Common myeloid progenitor, CD34-positive (primary cell): ENCODE results near the gene SNX33.
"Not testable (repeated sequence)": the region's sequence is repeated elsewhere in the genome, so short reads cannot be mapped to it uniquely, and the experiment has no call there.

Source experiments
- CTCF ChIA-PET: fragments of 350-600 bp; sonication (Branson Sonifier 250); formaldehyde crosslinking; loops from one replicate; lab custom pipeline; 2021; ENCODE audit warnings: antibody characterized with exemption; lab: Charles Lee
- POLR2A ChIA-PET: fragments of 350-600 bp; sonication (Branson Sonifier 250); formaldehyde crosslinking; loops from one replicate; lab custom pipeline; 2021; ENCODE audit warnings: antibody characterized with exemption; lab: Charles Lee
- DNase-seq, 3 donors: peaks; one replicate each; pipeline versions ENCODE4 v3.0.0 to v3.0.0-alpha.2; 2013
- H3K27ac ChIP-seq, 2 experiments: 1 replicate in 1 of 2; 2 replicates in 1 of 2; pipeline ENCODE4 v1.7.0; 2013; ENCODE audit warnings: inconsistent platforms in 2 of 2, low read length in 2 of 2, mild to moderate bottlenecking in 2 of 2, low read depth in 1 of 2, moderate library complexity in 1 of 2; ENCODE audit not compliant: severe bottlenecking in 2 of 2, insufficient read depth in 1 of 2, poor library complexity in 1 of 2
- H3K27me3 ChIP-seq, 5 experiments: replicated peaks in 2 of 5; 1 replicate in 3 of 5; 2 replicates in 2 of 5; pipeline versions ENCODE4 v1.6.1 to v1.7.0; 2013; ENCODE audit warnings: low read length in 4 of 5, mild to moderate bottlenecking in 2 of 5, moderate library complexity in 2 of 5, inconsistent platforms in 1 of 5; ENCODE audit not compliant: insufficient read depth in 5 of 5, control insufficient read depth in 4 of 5
- H3K36me3 ChIP-seq, 4 experiments: 1 replicate in 2 of 4; 2 replicates in 2 of 4; pipeline versions ENCODE4 v1.6.1 to v1.7.0; 2013; ENCODE audit warnings: low read length in 3 of 4, control low read depth in 1 of 4, mild to moderate bottlenecking in 1 of 4; ENCODE audit not compliant: control insufficient read depth in 4 of 4, insufficient read depth in 4 of 4
- H3K4me1 ChIP-seq, 4 experiments: 1 replicate in 3 of 4; 2 replicates in 1 of 4; pipeline versions ENCODE4 v1.6.1 to v1.7.1; 2013; ENCODE audit warnings: low read length in 3 of 4, mild to moderate bottlenecking in 3 of 4, control low read depth in 1 of 4, inconsistent platforms in 1 of 4, moderate library complexity in 1 of 4; ENCODE audit not compliant: control insufficient read depth in 4 of 4, insufficient read depth in 4 of 4; ENCODE audit errors: control extremely low read depth in 1 of 4
- H3K4me3 ChIP-seq, 7 experiments: 1 replicate in 4 of 7; 2 replicates in 3 of 7; pipeline versions ENCODE4 v1.5.1 to v1.7.0; 2013; ENCODE audit warnings: mild to moderate bottlenecking in 7 of 7, low read length in 6 of 7, moderate library complexity in 6 of 7, inconsistent platforms in 2 of 7, low read depth in 2 of 7, control low read depth in 1 of 7; ENCODE audit not compliant: insufficient read depth in 4 of 7, control insufficient read depth in 1 of 7; ENCODE audit errors: extremely low read depth in 1 of 7
- H3K9me3 ChIP-seq, 5 experiments: 1 replicate in 4 of 5; 2 replicates in 1 of 5; pipeline versions ENCODE4 v1.6.1 to v1.7.1; 2013; ENCODE audit warnings: low read length in 4 of 5, mild to moderate bottlenecking in 2 of 5, inconsistent platforms in 1 of 5, low read depth in 1 of 5, moderate library complexity in 1 of 5; ENCODE audit not compliant: control insufficient read depth in 4 of 5, insufficient read depth in 2 of 5; ENCODE audit errors: control extremely low read depth in 1 of 5
- WGBS: methylation state at CpG from one replicate; pipeline ENCODE4 v1.1.5; 2013; ENCODE audit not compliant: insufficient coverage; 5-methylcytosine and 5-hydroxymethylcytosine counted together

The SNX33 gene

DNA sequence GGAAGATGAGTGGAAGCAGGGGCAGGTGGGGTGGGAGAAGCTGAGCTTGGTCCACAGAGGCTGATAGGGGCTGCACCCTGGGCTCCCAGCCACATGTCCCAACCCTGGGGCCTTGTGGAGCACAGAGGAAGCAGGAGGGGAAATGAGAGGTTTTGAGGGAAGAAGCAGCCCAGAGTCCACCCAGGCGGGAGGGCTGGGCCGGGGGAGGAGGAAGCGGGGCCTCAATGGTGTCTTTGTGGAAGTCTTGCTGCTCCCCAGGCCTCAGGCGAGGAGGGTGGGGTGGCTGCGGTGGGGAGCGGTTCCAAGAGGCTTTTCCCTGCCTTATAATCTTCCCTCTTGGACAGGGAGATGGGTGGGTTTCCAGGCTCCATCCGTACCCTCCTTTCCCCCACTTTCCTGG, 51.8 kb downstream of the SNX33 start:
- peaks cover 0 to 38% (median 31%) of the 10 kb centered on the region in 4 experiments for H3K4me1 ChIP-seq
- H3K9me3 ChIP-seq, POLR2A ChIA-PET, H3K4me3 ChIP-seq, H3K36me3 ChIP-seq, H3K27ac ChIP-seq: not testable (repeated sequence)
- CTCF ChIA-PET, result interaction anchor here (1.1 kb wide), 1 partner anchor 9 kb away, joined by 3 read pairs; no protein-coding TSS in a partner anchor
- WGBS, result 4% methylated on average over 4 of the region's 7 CpGs
- peaks cover 0 to 33% (median 12%) of the 10 kb centered on the region in 5 experiments for H3K27me3 ChIP-seq
- DNase-seq, result peak in 1 of 3 donors; percentile 26

DNA sequence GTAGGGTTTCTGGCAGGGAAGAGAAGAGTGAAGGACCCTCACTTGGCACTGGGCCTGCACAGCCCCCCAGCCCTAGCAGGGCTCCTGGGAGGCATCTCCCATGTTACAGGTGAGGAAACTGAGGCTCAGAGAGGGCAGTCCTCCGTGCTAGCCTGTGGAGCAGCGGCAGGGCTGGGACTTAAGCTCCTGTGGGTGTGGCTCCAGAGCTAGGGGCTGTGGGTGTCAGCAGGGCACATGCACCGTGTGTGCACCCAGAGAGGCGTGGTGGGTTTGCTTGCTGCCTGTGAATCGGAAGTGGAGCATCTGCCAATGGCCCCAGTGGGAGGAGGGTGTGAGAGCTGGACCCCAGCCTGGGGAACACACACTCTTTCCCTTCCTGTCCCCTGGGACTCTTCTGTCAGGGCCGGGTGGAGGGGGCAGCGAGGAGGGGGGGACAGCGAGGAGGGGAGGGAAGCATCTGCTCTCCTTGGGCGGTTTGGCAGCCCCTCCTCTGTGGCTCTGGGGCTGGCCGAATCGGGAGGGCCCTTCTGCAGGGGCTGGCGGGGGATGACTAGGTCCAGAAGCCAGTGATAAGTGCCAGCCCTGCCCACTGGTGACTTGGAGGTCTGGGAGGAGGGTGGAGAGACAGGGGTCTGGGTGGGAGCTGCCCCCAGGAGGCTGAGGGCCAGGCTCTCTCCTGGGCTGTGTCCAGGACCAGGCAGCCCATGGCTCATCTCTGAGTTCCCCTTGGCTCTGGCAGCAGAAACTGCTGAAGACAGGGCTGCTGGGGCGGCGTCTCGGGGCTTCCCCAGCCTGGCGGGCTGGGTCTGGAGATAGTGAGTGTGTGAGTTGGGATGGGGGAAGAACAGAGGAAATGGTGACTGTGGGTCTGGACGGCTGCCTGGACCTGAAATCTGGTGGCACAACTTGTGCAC, 52.5 kb downstream of the SNX33 start:
- not testable (repeated sequence) for H3K27ac ChIP-seq, H3K36me3 ChIP-seq
- H3K4me1 ChIP-seq, result peaks cover 0 to 31% (median 24%) of the 10 kb centered on the region in 4 experiments

DNA sequence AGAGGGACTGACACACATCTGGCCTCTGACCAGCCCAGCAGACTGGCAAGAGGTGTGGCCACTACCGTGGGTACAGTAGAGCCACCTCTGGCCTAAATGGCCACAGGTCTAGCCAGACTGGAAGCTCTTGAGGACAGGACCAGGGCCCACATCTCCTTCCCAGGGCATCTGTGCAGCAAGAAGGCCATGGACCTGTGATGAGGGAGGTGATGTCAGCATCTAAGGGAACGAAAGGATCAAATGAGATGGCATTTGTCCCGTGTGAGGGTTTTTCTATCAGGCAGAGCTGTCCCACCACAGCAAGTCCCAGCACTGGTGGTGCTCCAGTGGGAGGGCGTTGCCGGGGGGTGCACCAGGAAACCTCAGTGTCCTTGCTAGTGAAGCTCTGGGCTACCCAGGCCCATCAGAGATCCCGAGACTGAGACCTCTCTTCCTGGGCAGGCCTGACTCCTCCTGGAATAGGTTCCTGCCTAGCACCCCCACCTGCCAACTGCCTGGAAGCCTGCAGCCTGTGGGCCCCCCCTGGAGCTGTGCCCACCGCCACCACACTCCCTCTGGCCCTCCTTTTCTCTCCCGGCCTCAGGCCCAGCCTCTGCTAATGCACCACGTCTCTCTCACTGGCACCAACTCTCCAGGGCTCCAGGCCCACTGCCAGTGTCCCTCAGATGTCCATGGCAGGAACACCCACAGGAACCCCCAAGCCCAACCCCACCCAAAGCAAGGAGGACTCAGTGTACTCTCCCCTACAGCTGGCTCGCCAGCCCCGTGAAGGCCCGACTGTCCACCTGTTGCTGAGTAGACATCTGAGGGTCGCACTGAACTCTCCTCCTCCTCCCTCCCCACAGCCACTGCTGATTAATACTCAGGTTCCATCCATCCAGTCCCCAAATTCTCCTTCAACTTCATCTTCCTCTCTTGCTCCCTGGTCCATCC, 53.6 kb downstream of the SNX33 start:
- H3K4me3 ChIP-seq, H3K9me3 ChIP-seq, H3K36me3 ChIP-seq, DNase-seq, CTCF ChIA-PET, POLR2A ChIA-PET, H3K27ac ChIP-seq: not testable (repeated sequence)
- 77% methylated on average over 5 of the region's 13 CpGs for WGBS
- Histone ChIP-seq H3K27me3 (peaks cover 0 to 17% (median 8%) of the 10 kb centered on the region in 5 experiments), H3K4me1 (peaks cover 0 to 24% (median 18%) of the 10 kb centered on the region in 4 experiments)

More for the DNA sequence above, 52.5 kb downstream of the SNX33 start:
- peak; percentile 70 to 93 (median 92) for DNase-seq
- POLR2A ChIA-PET, CTCF ChIA-PET, H3K9me3 ChIP-seq: not testable (repeated sequence)
- WGBS, result 0% methylated on average over 5 of the region's 17 CpGs
- Histone ChIP-seq H3K4me3 (peak overlapping the region in 1 of 7 experiments; percentile 23), H3K27me3 (peaks cover 0 to 28% (median 10%) of the 10 kb centered on the region in 5 experiments)

DNA sequence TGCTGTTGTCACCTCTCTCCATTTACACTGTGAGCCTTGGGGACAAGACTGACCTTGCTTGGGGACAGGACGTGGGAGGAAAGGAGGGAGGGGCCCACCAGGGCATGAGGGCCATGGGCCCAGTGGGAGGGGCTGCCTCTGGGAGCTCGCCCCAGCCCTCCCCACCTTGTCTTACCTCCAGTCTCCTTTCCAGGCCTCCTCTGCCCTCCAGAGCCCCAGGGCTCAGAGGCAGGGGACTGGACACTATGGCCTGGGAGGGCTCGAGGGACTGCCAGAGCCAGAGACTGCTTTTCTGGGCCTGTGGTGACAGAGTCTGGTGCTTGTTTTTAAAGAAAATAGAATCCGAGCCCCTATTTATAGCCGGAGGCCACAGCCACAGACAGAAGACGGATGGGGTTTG, 54.7 kb downstream of the SNX33 start:
- 100% methylated on average over 1 of the region's 6 CpGs for WGBS
- Histone ChIP-seq H3K9me3 (no peaks in the 10 kb centered on the region), H3K27ac (no peak overlapping the region), H3K4me3 (no peak overlapping the region), H3K4me1 (peaks cover 0 to 21% (median 18%) of the 10 kb centered on the region in 4 experiments), H3K27me3 (peaks cover 0 to 6% (median 3%) of the 10 kb centered on the region in 5 experiments), H3K36me3 (no peaks in the 10 kb centered on the region)
- no peak for DNase-seq
- ChIA-PET POLR2A (no interaction called here), CTCF (no interaction called here)

DNA sequence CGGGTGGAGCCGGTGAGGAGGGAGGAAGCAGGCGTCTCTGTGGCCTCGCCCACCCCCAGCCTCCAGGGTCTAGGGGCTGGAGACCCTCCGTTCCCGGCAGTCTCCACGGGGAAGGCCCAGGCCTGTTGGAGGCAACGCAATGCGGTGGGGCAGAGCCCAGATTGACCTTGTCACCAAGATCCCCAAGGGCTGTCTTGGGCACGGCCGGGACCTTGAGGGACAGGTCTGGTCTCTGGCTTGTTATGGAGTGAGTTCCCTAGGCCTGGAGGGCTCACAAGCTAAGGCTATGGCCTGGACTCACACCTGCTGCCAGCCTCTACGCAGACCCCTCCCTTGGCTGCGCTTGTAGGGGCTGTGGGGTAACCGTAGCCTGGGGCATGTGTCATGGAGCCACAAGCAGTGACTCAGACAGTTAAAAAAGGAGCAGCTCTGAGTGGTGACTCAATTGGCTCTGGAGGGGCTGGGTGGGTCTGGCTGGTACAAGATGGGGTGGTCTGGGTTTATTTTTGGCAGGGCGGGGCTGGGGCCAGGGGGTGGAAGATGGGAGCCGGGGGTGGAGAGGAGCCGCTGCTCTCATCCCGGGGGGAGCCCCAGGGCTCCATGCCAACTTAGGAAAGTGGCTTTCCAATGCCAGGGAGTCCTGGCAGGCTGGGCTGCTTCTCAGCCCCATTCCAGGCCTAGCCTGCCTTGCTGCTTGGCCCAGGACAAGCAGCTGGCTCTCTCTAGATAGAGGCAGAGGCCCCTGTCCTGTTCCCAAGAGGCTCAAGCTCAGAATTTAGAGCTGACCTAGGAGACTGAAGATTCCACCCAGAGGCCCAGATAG, 55.9 kb downstream of the SNX33 start:
- H3K9me3 ChIP-seq, H3K27ac ChIP-seq, H3K36me3 ChIP-seq, H3K4me3 ChIP-seq, POLR2A ChIA-PET, H3K27me3 ChIP-seq, CTCF ChIA-PET, DNase-seq: not testable (repeated sequence)
- peaks cover 0 to 21% (median 18%) of the 10 kb centered on the region in 4 experiments for H3K4me1 ChIP-seq
- WGBS, result no CpG with 5 or more reads among the region's 18 CpGs

DNA sequence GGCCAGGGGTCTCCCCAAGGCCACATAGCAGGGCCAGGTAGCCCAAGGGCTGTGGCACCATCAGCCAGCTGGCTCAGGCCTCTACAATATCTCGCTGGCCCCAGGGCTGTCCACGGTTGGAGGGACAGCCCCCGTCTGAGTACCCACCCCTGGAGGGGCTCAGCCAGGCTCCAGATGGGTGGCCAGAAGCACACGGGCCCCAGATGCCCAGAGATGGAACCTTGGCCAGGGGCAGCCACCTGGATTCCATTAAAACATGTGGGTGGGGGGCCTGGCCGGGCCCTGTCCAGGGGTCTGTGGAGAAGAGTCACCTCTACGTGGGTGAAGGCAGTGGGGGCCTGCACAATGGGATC, 56.5 kb downstream of the SNX33 start:
- Histone ChIP-seq H3K27me3 (peaks cover 0 to 2% (median 0%) of the 10 kb centered on the region in 5 experiments), H3K9me3 (no peaks in the 10 kb centered on the region), H3K36me3 (no peaks in the 10 kb centered on the region), H3K27ac (no peak overlapping the region), H3K4me3 (no peak overlapping the region), H3K4me1 (peaks cover 0 to 19% (median 16%) of the 10 kb centered on the region in 4 experiments)
- WGBS, result 100% methylated on average over 6 of the region's 6 CpGs
- CTCF ChIA-PET, result no interaction called here
- POLR2A ChIA-PET, result no interaction called here
- no peak for DNase-seq
